Prostate gland (tissue), 2 donors: ENCODE results near the gene L3MBTL1.

Experiments
- POLR2A ChIP-seq: fragments of 450-650 bp; IDR thresholded peaks from one replicate; pipeline ENCODE4 v1.6.1; 2016; ENCODE audit warnings: antibody characterized with exemption, mild to moderate bottlenecking
- POLR2AphosphoS5 ChIP-seq: sonication (generic); formaldehyde crosslinking; IDR thresholded peaks from one replicate; pipeline ENCODE4 v1.6.1; 2017; ENCODE audit warnings: antibody characterized with exemption
- TF ChIP-seq, protein P1 (sequence below), 4 experiments: fragments of 200-600 bp in 2 of 4; fragments of 450-650 bp in 2 of 4; sonication (generic) in 2 of 4; IDR thresholded peaks; 1 replicate in 3 of 4; 2 replicates in 1 of 4; pipeline ENCODE4 v1.5.1; 2016 to 2019; ENCODE audit warnings: antibody characterized with exemption in 4 of 4, mild to moderate bottlenecking in 2 of 4, moderate library complexity in 2 of 4

GRCh38 chr20:43534791-43535350 is 27.4 kb downstream of the L3MBTL1 start:
- TF ChIP-seq, protein P1, sequence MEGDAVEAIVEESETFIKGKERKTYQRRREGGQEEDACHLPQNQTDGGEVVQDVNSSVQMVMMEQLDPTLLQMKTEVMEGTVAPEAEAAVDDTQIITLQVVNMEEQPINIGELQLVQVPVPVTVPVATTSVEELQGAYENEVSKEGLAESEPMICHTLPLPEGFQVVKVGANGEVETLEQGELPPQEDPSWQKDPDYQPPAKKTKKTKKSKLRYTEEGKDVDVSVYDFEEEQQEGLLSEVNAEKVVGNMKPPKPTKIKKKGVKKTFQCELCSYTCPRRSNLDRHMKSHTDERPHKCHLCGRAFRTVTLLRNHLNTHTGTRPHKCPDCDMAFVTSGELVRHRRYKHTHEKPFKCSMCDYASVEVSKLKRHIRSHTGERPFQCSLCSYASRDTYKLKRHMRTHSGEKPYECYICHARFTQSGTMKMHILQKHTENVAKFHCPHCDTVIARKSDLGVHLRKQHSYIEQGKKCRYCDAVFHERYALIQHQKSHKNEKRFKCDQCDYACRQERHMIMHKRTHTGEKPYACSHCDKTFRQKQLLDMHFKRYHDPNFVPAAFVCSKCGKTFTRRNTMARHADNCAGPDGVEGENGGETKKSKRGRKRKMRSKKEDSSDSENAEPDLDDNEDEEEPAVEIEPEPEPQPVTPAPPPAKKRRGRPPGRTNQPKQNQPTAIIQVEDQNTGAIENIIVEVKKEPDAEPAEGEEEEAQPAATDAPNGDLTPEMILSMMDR (IDR thresholded peaks at IDR 0.05), result no peak
- TF ChIP-seq POLR2A, result no peak
- TF ChIP-seq POLR2AphosphoS5, result no peak
